Stimulated activated CD4-positive, alpha-beta T cell treated with anti-CD3 and anti-CD28 coated beads, TNF-alpha, amount 100 ng/mL, for 4 hours (primary cell): ENCODE measurements around the gene APLF.
"Not testable (repeated sequence)": the region's sequence is repeated elsewhere in the genome, so short reads cannot be mapped to it uniquely, and the experiment has no call there.

Experiments
- DNase-seq, 3 experiments: peaks; one replicate each; pipeline ENCODE4 v3.0.0-alpha.2; 2020; ENCODE audit warnings: low read depth in 3 of 3

The APLF gene

GRCh38 chr2:68527343-68528081 is 60.1 kb downstream of the APLF start:
- not testable (repeated sequence) for DNase-seq

DNA sequence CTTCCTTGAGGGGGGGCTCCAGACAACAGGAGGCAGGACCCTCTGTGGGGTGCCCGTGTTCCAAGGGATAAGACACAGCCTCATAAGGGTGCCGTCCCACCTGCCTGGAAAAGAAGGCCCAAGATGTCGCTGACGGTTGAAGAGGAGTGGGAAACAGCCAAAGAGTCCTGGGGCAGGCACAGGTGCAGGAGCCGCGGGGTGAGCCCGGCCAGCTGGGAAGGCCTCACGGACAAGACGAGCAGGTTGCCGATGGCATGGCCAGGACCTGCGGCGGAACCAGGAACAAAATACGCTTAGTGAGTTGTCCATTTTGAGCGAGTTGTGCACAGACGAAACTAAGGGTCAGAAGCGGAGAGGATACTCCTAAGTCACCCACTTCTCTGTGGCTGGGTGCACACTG is 61.8 kb downstream of the APLF start:
- not testable (repeated sequence) for DNase-seq

- not testable (repeated sequence) for DNase-seq
Measured at GRCh38 chr2:68529651-68530050, 62.3 kb downstream of the APLF start.

DNA sequence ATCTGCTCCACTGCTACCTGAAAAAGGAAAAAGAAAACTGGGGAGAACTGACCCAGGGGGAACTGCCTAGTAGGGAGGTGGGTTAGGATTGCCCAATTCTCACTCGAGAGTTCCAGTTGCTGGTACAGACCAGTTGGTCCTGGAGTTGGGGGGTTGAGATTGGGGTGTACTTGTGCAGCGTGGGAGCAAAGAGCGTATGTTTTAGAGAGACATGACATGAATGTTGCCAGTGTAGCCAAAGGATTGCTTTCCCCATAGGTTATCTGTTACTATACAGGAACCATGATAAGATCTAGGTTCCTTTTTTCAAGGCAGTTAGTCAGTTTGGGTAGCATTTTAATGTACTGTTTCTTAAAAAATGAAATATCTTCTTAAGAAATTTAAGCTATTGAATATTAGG is 68.6 kb downstream of the APLF start:
- DNase-seq, result no peak

DNA sequence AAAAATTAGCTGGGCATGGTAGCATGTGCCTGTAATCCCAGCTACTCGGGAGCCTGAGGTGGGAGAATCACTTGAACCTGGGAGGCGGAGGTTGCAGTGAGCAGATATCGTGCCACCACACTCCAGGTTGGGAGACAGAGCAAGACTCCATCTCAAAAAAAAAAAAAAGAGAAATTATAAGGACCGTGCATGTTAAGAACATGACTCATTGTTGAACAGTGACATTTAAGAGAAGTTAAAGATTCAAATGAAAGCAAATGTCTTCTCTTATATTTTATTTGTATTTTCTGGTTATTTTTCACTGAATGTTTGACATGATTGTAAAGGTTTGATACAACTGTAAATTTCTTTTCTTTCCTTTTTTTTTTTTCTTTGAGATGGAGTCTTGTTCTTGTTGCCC is 69.6 kb downstream of the APLF start:
- no peak for DNase-seq

- DNase-seq, result no peak
Measured at GRCh38 chr2:68537809-68538208, 70.4 kb downstream of the APLF start.

- DNase-seq, result no peak
Measured at GRCh38 chr2:68544811-68545210, 77.4 kb downstream of the APLF start.

GRCh38 chr2:68548396-68548795 is 81.0 kb downstream of the APLF start:
- no peak for DNase-seq

DNA sequence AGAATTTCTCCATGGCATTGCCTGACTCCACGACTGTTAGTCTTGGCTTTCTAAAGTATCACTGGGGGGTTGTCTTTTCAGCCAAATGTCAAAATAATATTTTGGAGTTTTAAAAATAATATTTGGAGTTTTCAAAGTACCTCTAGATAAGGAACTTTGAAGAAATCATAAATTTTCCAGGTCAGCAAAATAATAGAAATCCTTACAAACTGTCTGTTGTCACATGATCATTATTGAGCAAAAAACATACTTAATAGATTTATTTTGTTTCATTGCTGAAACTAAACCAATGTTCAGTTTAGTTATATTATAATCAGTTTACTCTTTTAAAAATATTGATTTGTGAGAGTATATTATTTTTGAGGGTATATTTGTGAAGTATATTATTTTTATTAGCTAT is 85.7 kb downstream of the APLF start:
- no peak for DNase-seq

DNA sequence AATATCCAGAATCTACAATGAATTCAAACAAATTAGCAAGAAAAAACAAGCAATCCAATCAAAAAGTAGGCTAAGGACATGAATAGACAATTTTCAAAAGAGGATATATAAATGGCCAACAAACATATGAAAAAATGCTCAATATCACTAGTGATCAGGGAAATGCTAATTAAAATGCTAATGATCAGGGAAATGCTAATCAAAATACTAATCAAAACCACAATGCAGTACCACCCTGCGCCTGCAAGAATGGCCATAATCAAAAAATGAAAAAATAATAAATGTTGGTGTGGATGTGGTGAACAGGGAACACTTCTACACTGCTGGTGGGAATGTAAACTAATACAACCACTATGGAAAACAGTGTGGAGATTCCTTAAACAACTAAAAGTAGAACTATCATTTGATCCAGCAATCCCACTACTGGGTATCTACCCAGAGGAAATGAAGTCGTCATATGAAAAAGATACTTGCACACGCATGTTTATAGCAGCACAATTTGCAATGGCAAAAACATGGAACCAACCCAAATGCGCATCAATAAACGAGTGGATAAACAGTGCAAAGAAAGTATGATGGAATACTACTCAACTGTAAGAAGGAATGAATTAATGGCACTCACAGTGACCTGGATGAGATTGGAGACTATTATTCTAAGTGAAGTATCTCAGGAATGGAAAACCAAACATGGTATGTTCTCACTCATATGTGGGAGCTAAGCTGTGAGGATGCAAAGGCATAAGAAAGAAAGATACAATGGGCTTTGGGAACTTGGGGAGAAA is 88.2 kb downstream of the APLF start:
- not testable (repeated sequence) for DNase-seq

DNA sequence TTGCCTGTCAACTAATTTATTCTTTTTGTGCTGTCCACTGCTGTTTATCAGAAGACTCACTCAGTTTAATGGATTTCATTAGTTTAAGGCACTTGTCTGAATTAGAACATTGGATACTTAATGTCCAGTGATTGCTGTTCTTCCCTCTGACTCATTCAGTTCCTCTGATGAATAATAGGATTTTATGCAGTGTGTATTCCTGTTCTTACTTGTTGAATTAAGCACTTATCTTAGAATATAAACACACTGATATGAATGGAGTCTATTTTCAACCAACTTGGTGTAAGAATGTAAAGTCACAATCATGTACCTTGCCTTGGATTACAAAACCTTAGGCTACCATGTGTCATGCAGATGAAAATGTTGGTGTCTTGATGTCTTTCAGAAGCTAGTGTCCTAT is 89.0 kb downstream of the APLF start:
- no peak for DNase-seq

- no peak for DNase-seq
Measured at GRCh38 chr2:68558576-68558975, 91.2 kb downstream of the APLF start.

DNA sequence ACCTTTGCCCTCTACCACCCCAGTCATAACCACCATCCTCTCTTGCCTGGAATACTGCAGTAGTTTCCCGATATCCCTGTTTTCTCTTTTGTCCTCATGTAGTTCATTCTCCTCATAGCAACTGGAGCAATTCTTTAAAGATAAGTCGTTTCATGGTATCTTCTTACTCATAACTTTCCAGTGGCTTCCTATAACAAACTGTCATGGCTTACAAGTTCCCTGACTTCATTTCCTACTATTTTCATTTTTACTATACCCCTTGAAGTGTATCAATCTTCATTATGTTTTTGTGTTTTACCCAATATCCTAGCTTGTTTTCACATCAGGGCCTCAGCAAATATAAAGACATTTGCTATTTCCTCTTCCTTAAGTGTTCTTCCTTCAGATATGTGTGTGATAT is 92.3 kb downstream of the APLF start:
- no peak for DNase-seq

DNA sequence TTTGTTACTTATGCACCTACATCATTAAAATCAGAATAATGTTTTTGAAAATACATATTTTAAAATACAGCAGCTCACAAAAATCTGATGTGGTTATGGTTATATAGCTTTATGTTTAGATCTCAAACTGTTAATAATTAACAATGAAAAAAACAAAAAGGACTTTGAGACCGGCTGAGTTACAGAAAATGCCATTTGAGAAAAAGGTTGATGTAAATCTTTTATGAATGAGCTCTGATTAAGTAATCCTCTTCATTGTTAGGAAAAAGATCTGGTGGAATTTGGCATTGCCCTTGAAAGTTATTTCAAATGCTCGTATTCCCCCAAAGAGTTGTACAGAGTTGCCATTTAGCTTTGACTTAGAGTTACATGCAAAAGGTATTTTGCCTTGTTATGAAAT is 93.2 kb downstream of the APLF start:
- no peak for DNase-seq

DNA sequence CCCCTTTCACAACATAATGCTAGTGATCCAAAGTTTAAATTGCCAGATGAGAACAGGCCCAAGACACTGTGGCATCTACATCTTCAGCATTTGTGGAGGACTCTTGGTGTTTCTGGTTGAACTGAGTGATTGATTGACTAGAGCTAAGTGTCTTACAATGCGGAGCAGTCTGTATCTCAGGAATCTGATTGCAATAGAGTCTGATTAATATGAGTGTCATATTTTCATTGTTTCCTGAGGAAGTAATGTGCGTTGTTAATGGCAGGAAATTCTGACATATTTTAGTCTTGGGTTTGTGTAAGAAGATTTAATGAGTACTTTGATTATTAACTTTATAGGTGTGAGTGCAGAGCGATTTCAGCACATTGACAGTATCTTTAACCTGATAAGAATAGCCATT is 94.0 kb downstream of the APLF start:
- DNase-seq, result no peak

DNA sequence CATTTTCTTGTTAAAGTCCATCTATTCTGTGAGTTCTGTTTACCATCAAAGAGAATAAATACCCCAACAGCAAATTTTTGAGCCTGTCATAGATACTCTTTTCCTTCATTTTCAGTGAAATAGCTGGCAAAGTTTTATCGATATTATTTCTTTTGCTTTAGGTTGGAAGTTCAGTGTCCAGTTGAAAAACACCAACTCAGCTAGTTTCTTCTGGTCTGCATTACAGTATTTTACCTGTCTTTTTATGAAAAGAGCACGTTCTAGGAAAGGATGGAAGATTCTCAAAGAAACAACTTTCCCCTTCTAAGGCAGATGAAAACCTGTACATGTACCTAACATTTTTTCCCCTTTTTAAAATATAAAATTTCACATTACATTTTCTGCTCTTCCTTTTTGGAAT is 95.5 kb downstream of the APLF start:
- DNase-seq, result no peak

DNA sequence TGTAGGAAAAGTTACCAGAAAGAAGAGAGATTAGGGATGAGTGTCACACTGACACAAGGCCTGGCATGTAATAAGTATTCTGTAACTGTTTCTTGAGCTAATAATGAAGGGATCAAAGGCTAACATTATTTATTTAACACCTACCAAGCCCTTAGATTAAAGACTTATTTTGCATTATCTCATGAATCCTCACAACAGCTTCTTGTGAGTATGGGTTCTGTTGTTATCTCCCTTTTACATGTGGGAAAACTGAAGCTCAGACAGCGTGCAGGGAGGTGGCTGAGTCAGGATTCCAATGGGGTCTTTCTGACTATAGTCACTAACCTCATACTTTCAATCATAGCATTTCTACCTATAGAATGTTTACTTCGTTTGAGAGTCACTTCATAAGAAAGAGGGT is 97.0 kb downstream of the APLF start:
- DNase-seq, result no peak

- no peak for DNase-seq
Measured at GRCh38 chr2:68565273-68565672, 97.9 kb downstream of the APLF start.

- DNase-seq, result no peak
Measured at GRCh38 chr2:68565858-68566257, 98.5 kb downstream of the APLF start.

DNA sequence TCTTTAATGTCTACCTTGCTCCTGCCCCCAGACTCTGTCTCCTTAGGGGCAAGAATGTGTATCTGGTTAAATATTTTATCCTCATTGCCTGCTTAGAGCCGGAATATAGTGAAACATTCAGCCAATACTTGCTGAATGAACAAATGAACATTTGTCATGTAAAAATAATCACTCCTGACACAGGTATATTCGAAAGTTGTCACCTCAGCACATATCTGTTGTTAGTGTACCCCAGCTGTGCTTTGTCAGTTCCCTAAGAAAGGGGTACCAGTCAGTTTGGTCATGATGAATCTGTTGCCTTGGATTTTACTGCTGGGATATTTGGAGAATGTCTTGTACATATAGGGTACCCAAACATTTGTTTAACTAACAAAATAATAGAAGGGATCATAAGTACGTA is 99.0 kb downstream of the APLF start:
- no peak for DNase-seq

DNA sequence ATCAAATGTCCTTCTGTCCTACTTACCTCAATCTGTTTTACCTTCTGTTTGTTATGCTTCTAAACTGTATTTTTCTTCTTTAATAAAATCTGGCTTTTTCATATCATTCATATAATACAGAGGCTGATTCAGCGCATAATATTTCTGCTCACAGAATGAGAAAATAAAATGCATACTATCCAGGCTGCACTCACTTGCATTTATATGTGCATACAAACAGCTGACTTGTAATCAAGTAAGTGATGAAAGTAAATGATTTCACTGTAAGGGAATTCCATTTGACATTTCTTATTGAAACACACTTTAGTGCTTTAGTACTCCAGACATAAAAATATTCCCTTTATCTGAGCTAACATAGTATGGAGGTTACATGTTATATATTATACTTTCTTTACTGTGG is 100.7 kb downstream of the APLF start:
- DNase-seq, result no peak

- DNase-seq, result no peak
Measured at GRCh38 chr2:68569604-68570003, 102.2 kb downstream of the APLF start.

DNA sequence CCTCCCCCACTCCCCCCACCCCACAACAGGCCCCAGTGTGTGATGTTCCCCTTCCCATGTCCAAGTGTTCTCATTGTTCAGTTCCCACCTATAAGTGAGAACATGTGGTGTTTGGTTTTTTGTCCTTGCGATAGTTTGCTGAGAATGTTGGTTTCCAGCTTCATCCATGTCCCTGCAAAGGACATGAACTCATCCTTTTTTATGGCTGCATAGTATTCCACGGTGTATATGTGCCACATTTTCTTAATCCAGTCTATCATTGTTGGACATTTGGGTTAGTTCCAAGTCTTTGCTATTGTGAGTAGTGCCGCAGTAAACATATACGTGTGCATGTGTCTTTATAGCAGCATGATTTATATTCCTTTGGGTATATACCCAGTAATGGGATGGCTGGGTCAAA is 103.0 kb downstream of the APLF start:
- DNase-seq, result not testable (repeated sequence)
